Natural killer cell treated with Interleukin-12 subunit alpha and Interleukin-12 subunit beta and Interleukin-15 and Interleukin-18, amount 100 ng/mL, for 72 hours (primary cell): ENCODE results near the gene LRRFIP2. TPM values are rescaled to one million over a fixed set of nuclear protein-coding genes. Genes with fewer than 3 reads are reported as not detected.
"Not testable (repeated sequence)": the region's sequence is repeated elsewhere in the genome, so short reads cannot be mapped to it uniquely, and the experiment has no call there.

Experiments
- ATAC-seq, 2 donors: fragments of 150-1000 bp; cut with Tn5 transposase in 1 of 2; sonication (Bioruptor Pico), chemical (Tn5 transposase) in 1 of 2; 2 replicates each; pipeline ENCODE4 v1.10.0; 2021
- DNase-seq: peaks from one replicate; pipeline ENCODE4 v3.0.0; 2022; ENCODE audit warnings: low spot score
- H3K27ac Mint-ChIP-seq, 2 donors: 1 replicate in 1 of 2; 2 replicates in 1 of 2; pipeline ENCODE4 v1.8.0; 2022; ENCODE audit warnings: mixed read lengths in 2 of 2, mild to moderate bottlenecking in 1 of 2, moderate library complexity in 1 of 2
- H3K27me3 Mint-ChIP-seq, 2 donors: 1 replicate in 1 of 2; 2 replicates in 1 of 2; pipeline ENCODE4 v1.8.0; 2022; ENCODE audit warnings: mixed read lengths in 2 of 2
- H3K36me3 Mint-ChIP-seq: one replicate; pipeline ENCODE4 v1.8.0; 2022; ENCODE audit warnings: mixed read lengths
- H3K4me1 Mint-ChIP-seq, 2 donors: 1 replicate in 1 of 2; 2 replicates in 1 of 2; pipeline ENCODE4 v1.8.0; 2022; ENCODE audit warnings: low read depth in 2 of 2, mixed read lengths in 2 of 2, mild to moderate bottlenecking in 1 of 2
- H3K4me3 Mint-ChIP-seq: one replicate; pipeline ENCODE4 v1.8.0; 2022; ENCODE audit warnings: mixed read lengths
- H3K9me3 Mint-ChIP-seq: 2 replicates; pipeline ENCODE4 v1.8.0; 2022; ENCODE audit warnings: mixed read lengths
- total RNA-seq, 2 donors: library from RNA; stranded (reverse); gene quantifications; one replicate each; pipeline ENCODE4 v1.2.3, GENCODE V29; 2022

Gene LRRFIP2
- total RNA-seq, 2 donors from 2014 or later: 37.2 to 52.0 TPM

GRCh38 chr3:37053337-37053736, 121.0 kb downstream of the LRRFIP2 start:
- peaks cover 4 to 10% of the 10 kb centered on the region in 2 donors for H3K4me1 Mint-ChIP-seq
- no peaks in the 10 kb centered on the region for H3K9me3 Mint-ChIP-seq
- ATAC-seq (no peak), DNase-seq (no peak)
- no peak overlapping the region for H3K27ac Mint-ChIP-seq
- H3K27me3 Mint-ChIP-seq: no peaks in the 10 kb centered on the region
- peaks cover 29% of the 10 kb centered on the region for H3K36me3 Mint-ChIP-seq
- H3K4me3 Mint-ChIP-seq: no peak overlapping the region

DNA sequence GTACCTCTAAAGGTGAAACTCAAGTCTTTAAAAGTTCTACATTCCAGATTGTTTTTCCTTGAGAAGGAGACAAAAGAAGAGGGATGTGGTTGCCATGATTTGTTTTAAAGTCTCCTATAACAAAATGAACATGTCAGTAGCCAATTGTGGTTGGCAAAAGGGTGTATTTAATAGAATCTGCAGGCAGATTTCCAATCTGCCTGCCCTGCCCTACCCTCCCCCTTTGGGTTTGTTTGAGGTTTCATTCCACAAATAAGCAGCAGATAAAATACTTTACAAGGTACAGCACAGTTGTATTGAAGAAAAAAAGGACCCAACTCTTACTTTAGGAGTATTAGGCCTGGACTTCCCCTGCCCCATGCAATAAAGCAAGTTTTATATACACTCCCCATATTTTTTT, 121.5 kb downstream of the LRRFIP2 start:
- DNase-seq: no peak
- ATAC-seq: no peak
- H3K27ac Mint-ChIP-seq: no peak overlapping the region
- H3K27me3 Mint-ChIP-seq: no peaks in the 10 kb centered on the region
- H3K9me3 Mint-ChIP-seq: no peaks in the 10 kb centered on the region
- H3K36me3 Mint-ChIP-seq: peaks cover 33% of the 10 kb centered on the region
- no peak overlapping the region for H3K4me3 Mint-ChIP-seq
- H3K4me1 Mint-ChIP-seq: peaks cover 4 to 10% of the 10 kb centered on the region in 2 donors

DNA sequence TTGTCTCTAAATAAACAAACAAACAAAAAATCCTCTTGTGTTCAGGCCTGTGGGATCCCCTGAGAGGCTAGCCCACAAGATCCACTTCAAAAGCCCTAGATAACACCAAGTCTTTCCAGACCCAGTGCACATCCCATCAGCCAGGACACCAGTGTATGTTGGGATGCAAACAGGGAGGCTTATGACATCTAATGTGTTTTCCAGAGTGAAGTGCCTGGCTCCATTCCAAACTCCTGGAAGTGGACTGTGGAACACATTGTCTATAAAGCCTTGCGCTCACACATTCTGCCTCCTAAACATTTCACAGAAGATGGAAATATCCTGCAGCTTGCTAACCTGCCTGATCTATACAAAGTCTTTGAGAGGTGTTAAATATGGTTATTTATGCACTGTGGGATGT, 124.1 kb downstream of the LRRFIP2 start:
- no peak overlapping the region for H3K4me3 Mint-ChIP-seq
- no peaks in the 10 kb centered on the region for H3K27me3 Mint-ChIP-seq
- H3K4me1 Mint-ChIP-seq: peaks cover 6 to 10% of the 10 kb centered on the region in 2 donors
- peaks cover 38% of the 10 kb centered on the region for H3K36me3 Mint-ChIP-seq
- DNase-seq: no peak
- H3K27ac Mint-ChIP-seq: no peak overlapping the region
- ATAC-seq: no peak
- H3K9me3 Mint-ChIP-seq: no peaks in the 10 kb centered on the region

GRCh38 chr3:37042712-37043111, 131.7 kb downstream of the LRRFIP2 start:
- peaks cover 14% of the 10 kb centered on the region for H3K36me3 Mint-ChIP-seq
- H3K27ac Mint-ChIP-seq, H3K9me3 Mint-ChIP-seq, DNase-seq, ATAC-seq, H3K4me3 Mint-ChIP-seq, H3K27me3 Mint-ChIP-seq, H3K4me1 Mint-ChIP-seq: not testable (repeated sequence)

- DNase-seq: no peak
- H3K36me3 Mint-ChIP-seq: peaks cover 13% of the 10 kb centered on the region
- H3K4me1 Mint-ChIP-seq: peaks cover 0 to 3% of the 10 kb centered on the region in 2 donors
- no peak overlapping the region for H3K27ac Mint-ChIP-seq
- ATAC-seq: no peak
- no peak overlapping the region for H3K4me3 Mint-ChIP-seq
- no peaks in the 10 kb centered on the region for H3K9me3 Mint-ChIP-seq
- H3K27me3 Mint-ChIP-seq: no peaks in the 10 kb centered on the region
Measured at GRCh38 chr3:37041546-37042195, 132.7 kb downstream of the LRRFIP2 start.

- DNase-seq (no peak), ATAC-seq (no peak)
- H3K27ac Mint-ChIP-seq: no peak overlapping the region
- H3K9me3 Mint-ChIP-seq: no peaks in the 10 kb centered on the region
- H3K27me3 Mint-ChIP-seq: no peaks in the 10 kb centered on the region
- H3K4me3 Mint-ChIP-seq: no peak overlapping the region
- H3K36me3 Mint-ChIP-seq: peaks cover 22% of the 10 kb centered on the region
- H3K4me1 Mint-ChIP-seq: peaks cover 0 to 3% of the 10 kb centered on the region in 2 donors
Measured at GRCh38 chr3:37040231-37040630, 134.2 kb downstream of the LRRFIP2 start.

GRCh38 chr3:37039161-37039846, 135.1 kb downstream of the LRRFIP2 start:
- Mint-ChIP-seq H3K4me1 (peaks cover 0 to 3% of the 10 kb centered on the region in 2 donors), H3K4me3 (no peak overlapping the region), H3K27me3 (no peaks in the 10 kb centered on the region), H3K9me3 (no peaks in the 10 kb centered on the region), H3K27ac (no peak overlapping the region), H3K36me3 (peaks cover 23% of the 10 kb centered on the region)
- no peak for DNase-seq
- no peak for ATAC-seq

GRCh38 chr3:37037352-37037751, 137.0 kb downstream of the LRRFIP2 start:
- Mint-ChIP-seq H3K27ac (no peak overlapping the region), H3K9me3 (no peaks in the 10 kb centered on the region), H3K4me3 (no peak overlapping the region), H3K36me3 (peaks cover 26% of the 10 kb centered on the region), H3K27me3 (no peaks in the 10 kb centered on the region), H3K4me1 (peaks cover 0 to 5% of the 10 kb centered on the region in 2 donors)
- ATAC-seq: no peak
- DNase-seq: no peak

- Mint-ChIP-seq H3K4me1 (peaks cover 0 to 4% of the 10 kb centered on the region in 2 donors), H3K27ac (no peak overlapping the region)
Measured at GRCh38 chr3:37032961-37033360, 141.4 kb downstream of the LRRFIP2 start.

GRCh38 chr3:37031096-37031682, 143.2 kb downstream of the LRRFIP2 start:
- Mint-ChIP-seq H3K36me3 (peaks cover 28% of the 10 kb centered on the region), H3K9me3 (no peaks in the 10 kb centered on the region), H3K27me3 (no peaks in the 10 kb centered on the region), H3K4me1 (peaks cover 0 to 4% of the 10 kb centered on the region in 2 donors), H3K4me3 (no peak overlapping the region), H3K27ac (no peak overlapping the region)
- no peak for DNase-seq
- no peak for ATAC-seq

More at GRCh38 chr3:37032961-37033360, 141.4 kb downstream of the LRRFIP2 start:
- no peak overlapping the region for H3K4me3 Mint-ChIP-seq
- H3K27me3 Mint-ChIP-seq: no peaks in the 10 kb centered on the region
- H3K9me3 Mint-ChIP-seq: no peaks in the 10 kb centered on the region
- DNase-seq (no peak), ATAC-seq (no peak)
- H3K36me3 Mint-ChIP-seq: peaks cover 32% of the 10 kb centered on the region

- DNase-seq (no peak), ATAC-seq (no peak)
- H3K4me3 Mint-ChIP-seq: no peak overlapping the region
- H3K36me3 Mint-ChIP-seq: peaks cover 23% of the 10 kb centered on the region
- H3K4me1 Mint-ChIP-seq: peaks cover 0 to 4% of the 10 kb centered on the region in 2 donors
- H3K27ac Mint-ChIP-seq: no peak overlapping the region
- no peaks in the 10 kb centered on the region for H3K9me3 Mint-ChIP-seq
- H3K27me3 Mint-ChIP-seq: no peaks in the 10 kb centered on the region
Measured at GRCh38 chr3:37030588-37030987, 143.8 kb downstream of the LRRFIP2 start.

DNA sequence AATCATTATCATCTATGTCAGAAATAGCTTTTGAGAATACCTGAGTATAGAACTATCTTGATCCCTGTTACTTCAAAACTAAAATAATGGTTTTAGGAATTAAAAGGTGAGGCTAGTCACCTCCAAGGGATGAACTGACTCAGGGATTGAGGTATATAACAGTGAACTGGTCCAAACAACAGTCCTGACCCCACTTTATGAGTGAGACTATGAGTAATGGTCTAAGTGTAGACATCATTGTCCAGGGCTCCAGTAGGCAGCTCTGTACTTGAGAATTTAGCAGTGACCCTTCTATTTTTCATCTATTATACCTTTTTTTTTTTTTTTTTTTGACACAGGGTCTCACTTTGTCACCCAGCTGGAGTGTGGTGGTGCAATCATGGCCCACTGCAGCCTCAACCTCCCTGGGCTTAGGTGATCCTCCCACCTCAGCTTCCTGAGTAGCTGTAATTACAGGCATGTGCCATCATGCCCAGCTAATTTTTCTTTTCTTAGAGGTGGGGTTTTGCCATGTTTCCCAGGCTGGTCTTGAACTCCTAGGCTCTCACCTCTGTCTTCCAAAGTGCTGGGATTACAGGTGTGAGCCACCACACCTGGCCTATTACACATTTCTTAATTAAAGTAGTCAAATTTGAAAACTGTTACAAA, 144.7 kb downstream of the LRRFIP2 start:
- DNase-seq (no peak), ATAC-seq (no peak)
- H3K4me1 Mint-ChIP-seq: peaks cover 5 to 9% of the 10 kb centered on the region in 2 donors
- peaks cover 18% of the 10 kb centered on the region for H3K36me3 Mint-ChIP-seq
- H3K27me3 Mint-ChIP-seq: no peaks in the 10 kb centered on the region
- H3K9me3 Mint-ChIP-seq: no peaks in the 10 kb centered on the region
- H3K4me3 Mint-ChIP-seq: no peak overlapping the region
- H3K27ac Mint-ChIP-seq: no peak overlapping the region

DNA sequence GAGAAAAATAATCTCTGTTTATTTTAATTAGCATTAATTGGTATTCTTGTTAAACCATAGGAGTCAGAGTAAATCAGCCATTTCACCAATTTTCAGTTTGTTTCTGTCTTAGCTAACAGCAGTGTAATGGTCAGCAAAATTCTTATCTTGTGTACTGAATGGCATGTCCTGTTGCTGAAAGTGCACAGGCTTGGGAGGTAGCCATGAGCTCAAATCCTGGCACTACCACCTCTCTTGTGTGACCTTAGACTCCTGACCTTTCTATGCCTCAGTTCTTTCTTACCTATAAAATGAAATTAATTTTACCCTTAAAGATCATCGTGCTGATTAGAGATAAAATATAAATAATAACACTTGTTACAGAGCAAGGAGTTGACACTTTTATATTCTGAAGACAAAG, 145.3 kb downstream of the LRRFIP2 start:
- Mint-ChIP-seq H3K9me3 (no peaks in the 10 kb centered on the region), H3K27ac (no peak overlapping the region), H3K4me3 (no peak overlapping the region), H3K27me3 (no peaks in the 10 kb centered on the region), H3K4me1 (peaks cover 10 to 12% of the 10 kb centered on the region in 2 donors), H3K36me3 (peaks cover 18% of the 10 kb centered on the region)
- no peak for ATAC-seq
- no peak for DNase-seq

DNA sequence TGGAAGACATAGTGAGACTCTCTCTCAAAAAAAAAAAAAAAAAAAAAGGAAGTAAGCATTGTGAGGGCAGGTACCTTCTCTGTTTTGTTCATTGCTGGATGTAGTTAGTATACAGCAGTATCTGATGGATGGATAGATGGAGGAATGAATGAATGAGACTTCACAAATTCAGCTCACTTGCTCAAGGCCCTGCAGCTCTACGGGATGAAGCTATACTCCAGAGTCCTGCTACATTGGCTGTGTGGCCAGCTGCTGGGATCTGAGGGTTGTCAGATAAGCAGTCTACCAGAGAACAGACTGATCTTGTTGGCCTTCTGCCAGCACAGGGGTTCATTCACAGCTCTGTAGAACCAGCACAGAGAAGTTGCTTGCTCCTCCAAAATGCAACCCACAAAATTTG, 146.1 kb downstream of the LRRFIP2 start:
- H3K36me3 Mint-ChIP-seq: peaks cover 19% of the 10 kb centered on the region

More for the DNA sequence above, 146.1 kb downstream of the LRRFIP2 start:
- ATAC-seq (no peak), DNase-seq (no peak)
- Mint-ChIP-seq H3K9me3 (no peaks in the 10 kb centered on the region), H3K4me1 (peaks cover 10 to 12% of the 10 kb centered on the region in 2 donors), H3K27me3 (no peaks in the 10 kb centered on the region), H3K27ac (no peak overlapping the region), H3K4me3 (no peak overlapping the region)
